Mesodermal cell (in vitro differentiated cells): ENCODE measurements around the gene IRF2.

Source experiments
- H3K27ac ChIP-seq: 2 replicates; pipeline ENCODE4 v1.7.0; 2013; ENCODE audit warnings: mild to moderate bottlenecking, low read depth, low read length, moderate library complexity; ENCODE audit not compliant: severe bottlenecking
- H3K36me3 ChIP-seq: 2 replicates; pipeline ENCODE4 v1.7.1; 2013; ENCODE audit warnings: mild to moderate bottlenecking, low read length, moderate library complexity; ENCODE audit not compliant: control insufficient read depth, insufficient read depth
- H3K4me1 ChIP-seq: one replicate; pipeline ENCODE4 v1.7.1; 2013; ENCODE audit warnings: mild to moderate bottlenecking, low read length; ENCODE audit not compliant: insufficient read depth, control insufficient read depth, poor library complexity, severe bottlenecking
- H3K4me3 ChIP-seq: 2 replicates; pipeline ENCODE4 v1.7.0; 2013; ENCODE audit warnings: low read length, control low read depth, mild to moderate bottlenecking; ENCODE audit not compliant: insufficient read depth, poor library complexity, severe bottlenecking; ENCODE audit errors: extremely low read depth
- H3K9me3 ChIP-seq: 2 replicates; pipeline ENCODE4 v1.7.1; 2013; ENCODE audit warnings: mild to moderate bottlenecking, low read length, moderate library complexity; ENCODE audit not compliant: control insufficient read depth
- WGBS, 2 experiments: methylation state at CpG; one replicate each; pipeline ENCODE4 v1.1.5; 2013; ENCODE audit warnings: missing lambda C conversion rate in 2 of 2; ENCODE audit not compliant: insufficient coverage in 2 of 2; 5-methylcytosine and 5-hydroxymethylcytosine counted together

The IRF2 gene

GRCh38 chr4:184473499-184474262, 669 bp downstream of the IRF2 start:
- H3K4me3 ChIP-seq: peak overlapping the region; percentile 90
- H3K36me3 ChIP-seq: no peaks in the 10 kb centered on the region
- peak overlapping the region; percentile 81 for H3K27ac ChIP-seq
- no peaks in the 10 kb centered on the region for H3K4me1 ChIP-seq
- H3K9me3 ChIP-seq: no peaks in the 10 kb centered on the region
- WGBS, 2 experiments: 0% methylated on average over 32 to 37 of the region's 65 CpGs

GRCh38 chr4:184472614-184473498, 1.5 kb downstream of the IRF2 start:
- H3K4me1 ChIP-seq: no peaks in the 10 kb centered on the region
- peak overlapping the region; percentile 90 for H3K4me3 ChIP-seq
- WGBS, 2 experiments: 0% methylated on average over 57 to 65 of the region's 104 CpGs
- H3K27ac ChIP-seq: peak overlapping the region; percentile 76
- H3K9me3 ChIP-seq: no peaks in the 10 kb centered on the region
- H3K36me3 ChIP-seq: no peaks in the 10 kb centered on the region

DNA sequence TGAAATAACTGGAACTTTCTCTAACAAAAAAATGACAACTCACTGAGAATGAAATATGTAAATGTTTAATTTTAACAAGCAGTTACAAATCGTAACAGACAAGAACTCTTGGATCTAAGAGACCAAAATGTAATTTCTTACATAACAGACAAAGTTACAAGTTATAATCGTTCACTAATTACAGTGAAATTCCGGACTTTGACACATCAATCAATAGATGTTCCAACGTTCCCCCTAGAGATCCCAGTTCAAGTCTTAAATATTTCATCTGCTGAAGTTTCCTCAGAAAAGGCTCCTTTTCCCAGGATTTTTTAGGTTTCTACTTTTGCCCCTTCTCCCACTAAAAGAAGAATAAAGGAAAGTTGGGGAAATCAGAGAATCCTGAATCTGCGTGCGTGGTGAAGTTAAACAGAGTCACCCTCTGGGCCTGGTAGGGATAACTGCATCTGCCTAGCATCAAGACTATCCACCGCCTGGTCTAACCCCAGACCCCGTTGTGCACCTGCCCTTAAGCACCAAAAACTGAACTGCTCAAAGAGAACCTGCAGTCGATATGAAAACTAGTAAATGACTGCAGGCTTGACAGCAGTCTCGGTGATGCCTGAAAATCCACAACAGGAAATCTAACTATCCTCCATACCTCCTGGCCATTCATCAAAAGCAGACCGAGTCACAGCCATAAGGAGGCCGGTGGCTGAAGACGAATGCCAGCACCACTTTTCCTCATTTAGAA, 2.3 kb downstream of the IRF2 start:
- no peaks in the 10 kb centered on the region for H3K36me3 ChIP-seq
- peak overlapping the region; percentile 76 for H3K27ac ChIP-seq
- no peaks in the 10 kb centered on the region for H3K9me3 ChIP-seq
- 39 to 48% methylated on average over 10 to 11 of the region's 13 CpGs for WGBS, 2 experiments
- H3K4me3 ChIP-seq: peak overlapping the region; percentile 90
- H3K4me1 ChIP-seq: no peaks in the 10 kb centered on the region

- H3K4me1 ChIP-seq: no peaks in the 10 kb centered on the region
- no peaks in the 10 kb centered on the region for H3K9me3 ChIP-seq
- no peaks in the 10 kb centered on the region for H3K36me3 ChIP-seq
- no peak overlapping the region for H3K27ac ChIP-seq
- no peak overlapping the region for H3K4me3 ChIP-seq
- 88% methylated on average over 1 of the region's 2 CpGs; no CpG with 5 or more reads in 1 of the 2 experiments for whole genome bisulfite sequencing, 2 experiments
Measured at GRCh38 chr4:184470785-184471110, 3.6 kb downstream of the IRF2 start.

- no peaks in the 10 kb centered on the region for H3K9me3 ChIP-seq
- H3K4me1 ChIP-seq: no peaks in the 10 kb centered on the region
- H3K27ac ChIP-seq: no peak overlapping the region
- H3K4me3 ChIP-seq: no peak overlapping the region
- no peaks in the 10 kb centered on the region for H3K36me3 ChIP-seq
- WGBS, 2 experiments: 78 to 100% methylated on average over 1 of the region's 2 CpGs
Measured at GRCh38 chr4:184466634-184467033, 7.7 kb downstream of the IRF2 start.

- no peaks in the 10 kb centered on the region for H3K4me1 ChIP-seq
- H3K4me3 ChIP-seq: no peak overlapping the region
- no peaks in the 10 kb centered on the region for H3K36me3 ChIP-seq
- no peaks in the 10 kb centered on the region for H3K9me3 ChIP-seq
- H3K27ac ChIP-seq: no peak overlapping the region
- WGBS, 2 experiments: 95 to 97% methylated on average over 4 to 5 of the region's 5 CpGs
Measured at GRCh38 chr4:184464759-184465454, 9.4 kb downstream of the IRF2 start.

GRCh38 chr4:184463856-184464255, 10.5 kb downstream of the IRF2 start:
- Histone ChIP-seq H3K4me1 (no peaks in the 10 kb centered on the region), H3K9me3 (no peaks in the 10 kb centered on the region), H3K36me3 (no peaks in the 10 kb centered on the region), H3K27ac (no peak overlapping the region), H3K4me3 (no peak overlapping the region)
- WGBS, 2 experiments: 97% methylated on average over 5 of the region's 5 CpGs

DNA sequence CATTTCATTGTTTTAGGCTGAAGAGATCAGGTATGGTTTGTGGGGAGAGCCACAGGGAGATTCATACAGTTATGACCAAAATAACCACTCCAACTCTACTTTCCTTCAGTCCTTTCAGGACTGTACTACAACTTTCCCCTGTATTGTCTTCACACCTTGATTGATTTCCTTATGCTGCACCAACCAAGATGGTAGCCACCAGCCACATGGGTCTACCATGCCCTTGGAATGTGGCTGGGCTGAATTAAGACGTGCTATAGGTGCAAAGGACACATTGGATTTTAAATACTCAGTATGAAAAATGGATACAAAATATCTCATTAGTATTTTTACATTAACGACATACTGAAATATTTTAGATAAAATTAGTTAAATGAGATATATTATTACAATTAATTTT, 11.2 kb downstream of the IRF2 start:
- Histone ChIP-seq H3K4me3 (no peak overlapping the region), H3K27ac (no peak overlapping the region), H3K9me3 (no peaks in the 10 kb centered on the region), H3K36me3 (no peaks in the 10 kb centered on the region), H3K4me1 (no peaks in the 10 kb centered on the region)
- WGBS, 2 experiments: no CpG with 5 or more reads among the region's 2 CpGs

DNA sequence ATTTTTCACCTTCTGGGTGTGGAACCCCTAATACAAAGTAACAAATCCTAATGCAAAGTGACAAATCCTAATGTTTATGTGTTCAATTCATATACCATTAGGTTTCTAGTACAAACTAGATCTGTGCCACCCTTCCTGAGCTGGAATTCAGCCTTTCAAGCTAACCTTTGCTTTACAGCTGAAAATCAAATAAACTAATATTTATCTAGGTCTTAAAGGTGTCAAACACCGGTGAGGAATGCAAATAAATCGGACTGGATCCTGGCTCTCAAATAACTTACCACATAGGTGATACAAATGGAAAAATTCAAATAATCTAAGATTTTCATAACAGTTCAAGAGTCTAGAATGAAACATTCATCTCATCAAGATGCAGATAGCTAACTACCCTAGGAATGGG, 11.6 kb downstream of the IRF2 start:
- WGBS, 2 experiments: 100% methylated on average over 2 of the region's 2 CpGs; no CpG with 5 or more reads in 1 of the 2 experiments
- H3K9me3 ChIP-seq: no peaks in the 10 kb centered on the region
- no peaks in the 10 kb centered on the region for H3K4me1 ChIP-seq
- no peak overlapping the region for H3K27ac ChIP-seq
- H3K4me3 ChIP-seq: no peak overlapping the region
- H3K36me3 ChIP-seq: no peaks in the 10 kb centered on the region

GRCh38 chr4:184461711-184462441, 12.5 kb downstream of the IRF2 start:
- Histone ChIP-seq H3K4me1 (no peaks in the 10 kb centered on the region), H3K4me3 (no peak overlapping the region), H3K36me3 (no peaks in the 10 kb centered on the region), H3K9me3 (no peaks in the 10 kb centered on the region), H3K27ac (no peak overlapping the region)
- 85 to 95% methylated on average over 2 to 6 of the region's 7 CpGs for WGBS, 2 experiments
